Pons (tissue), 1 donor: ENCODE data around the gene GSPT1.

ENCODE experiments used
- DNase-seq: peaks from one replicate; pipeline ENCODE4 v3.0.0-alpha.2; 2016; ENCODE audit warnings: low spot score

GSPT1 gene

DNA sequence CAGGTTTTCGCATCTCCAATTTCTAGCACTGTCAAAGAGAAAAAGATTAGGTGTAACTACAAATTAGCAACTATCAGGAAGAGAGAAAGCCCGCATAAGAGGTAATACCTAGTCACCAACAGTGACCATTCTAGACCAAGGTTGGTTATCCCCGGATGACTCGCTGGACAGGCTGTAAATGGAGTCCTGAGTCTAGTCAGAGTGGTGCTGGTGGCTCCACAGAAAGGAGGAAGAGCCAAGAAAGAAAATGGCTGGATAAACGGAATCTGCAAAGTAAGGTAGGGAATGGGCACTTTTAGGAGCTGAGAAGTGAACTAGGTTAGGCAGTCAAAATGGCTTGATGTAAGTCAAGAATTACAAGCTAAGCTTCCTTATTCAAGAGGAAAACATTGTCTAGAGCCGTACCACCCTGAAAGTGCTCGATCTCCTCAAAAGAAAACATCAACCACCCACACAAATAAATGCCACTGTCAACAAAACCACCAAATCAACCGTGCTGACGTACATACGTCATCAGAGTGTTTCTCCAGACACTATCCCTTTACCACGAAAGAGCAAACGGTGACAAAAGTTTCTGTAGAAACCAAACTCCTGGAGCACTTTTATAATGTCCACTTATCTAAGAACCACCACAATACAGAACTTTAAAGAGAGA, 2.2 kb downstream of the GSPT1 start:
- peak; percentile 12 for DNase-seq

GRCh38 chr16:11909653-11910545, 5.9 kb downstream of the GSPT1 start:
- DNase-seq: no peak

DNA sequence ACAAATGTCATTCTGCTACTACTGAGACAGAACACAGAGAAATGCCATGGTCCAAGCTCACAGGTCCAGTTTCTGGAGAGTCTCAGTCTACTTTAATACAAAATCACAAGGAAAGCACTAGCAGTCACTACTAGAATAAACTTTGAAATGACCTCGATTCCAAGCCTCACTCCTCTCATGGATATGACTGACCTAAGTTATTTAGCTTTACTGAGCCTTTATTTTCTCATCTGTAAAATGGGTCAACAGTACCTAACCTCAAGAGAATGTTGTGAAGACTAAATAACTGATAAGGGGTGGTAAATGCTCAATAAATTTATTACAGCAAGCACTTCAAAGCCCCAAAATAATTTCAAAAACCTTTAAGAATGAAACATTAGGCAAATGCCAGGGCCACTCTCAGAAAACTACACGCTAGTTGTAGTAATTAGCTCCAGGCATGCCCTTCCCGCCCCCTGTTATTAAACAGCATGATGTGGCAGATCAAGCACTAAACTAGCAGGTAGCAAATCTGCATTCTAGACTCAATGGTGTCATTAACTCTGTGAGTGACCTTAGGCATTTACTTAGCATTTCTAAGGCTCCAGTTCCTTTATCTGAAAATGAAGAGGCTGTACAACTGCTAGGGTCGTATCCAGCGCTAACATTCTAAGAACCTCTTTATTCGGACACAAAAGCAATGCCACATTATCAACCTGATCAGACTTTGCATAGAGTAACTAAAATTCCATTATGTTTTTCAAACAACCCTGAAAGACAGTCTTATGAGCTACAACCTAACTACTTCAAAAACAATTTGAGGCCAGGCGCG, 8.4 kb downstream of the GSPT1 start:
- no peak for DNase-seq

- no peak for DNase-seq
Observed at GRCh38 chr16:11903906-11904305, 11.8 kb downstream of the GSPT1 start.

GRCh38 chr16:11901091-11901490, 14.7 kb downstream of the GSPT1 start:
- DNase-seq: no peak

DNA sequence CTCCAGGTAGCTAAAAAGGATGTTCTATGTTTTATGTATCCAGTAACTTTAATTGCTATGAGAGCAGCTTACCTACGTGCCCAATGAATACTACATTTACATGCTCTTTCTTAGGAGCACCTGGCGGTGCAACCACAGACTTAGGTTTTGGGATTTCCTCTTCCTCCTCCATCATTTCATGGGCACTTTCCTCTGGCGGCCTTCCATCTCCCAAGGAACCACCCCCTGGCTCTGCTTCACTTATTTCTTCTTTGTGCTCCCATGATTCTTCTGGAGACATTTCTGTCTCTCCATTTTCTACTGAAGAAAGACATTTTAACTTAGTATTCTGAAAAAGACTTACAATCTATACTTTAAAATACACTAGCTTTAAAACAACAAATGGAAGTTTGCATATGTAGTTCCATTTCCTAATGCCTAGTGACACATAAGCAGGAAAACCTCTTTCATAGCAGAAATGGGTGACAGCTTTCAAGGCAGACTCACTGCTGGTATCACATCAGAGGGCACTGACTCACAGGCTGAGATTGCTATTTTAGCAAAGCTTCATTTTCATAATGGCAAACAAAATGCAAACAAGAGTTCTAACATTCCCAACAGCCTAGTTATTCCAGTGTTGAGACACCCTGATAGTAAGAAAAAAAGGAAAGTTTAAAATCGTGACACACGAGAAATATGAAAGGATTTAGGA, 19.1 kb downstream of the GSPT1 start:
- DNase-seq: no peak

- DNase-seq: no peak
Observed at GRCh38 chr16:11893571-11893970, 22.2 kb downstream of the GSPT1 start.

GRCh38 chr16:11892761-11893160, 23.0 kb downstream of the GSPT1 start:
- DNase-seq: no peak

- no peak for DNase-seq
Observed at GRCh38 chr16:11890231-11890965, 25.4 kb downstream of the GSPT1 start.

- no peak for DNase-seq
Observed at GRCh38 chr16:11886881-11887280, 28.9 kb downstream of the GSPT1 start.

DNA sequence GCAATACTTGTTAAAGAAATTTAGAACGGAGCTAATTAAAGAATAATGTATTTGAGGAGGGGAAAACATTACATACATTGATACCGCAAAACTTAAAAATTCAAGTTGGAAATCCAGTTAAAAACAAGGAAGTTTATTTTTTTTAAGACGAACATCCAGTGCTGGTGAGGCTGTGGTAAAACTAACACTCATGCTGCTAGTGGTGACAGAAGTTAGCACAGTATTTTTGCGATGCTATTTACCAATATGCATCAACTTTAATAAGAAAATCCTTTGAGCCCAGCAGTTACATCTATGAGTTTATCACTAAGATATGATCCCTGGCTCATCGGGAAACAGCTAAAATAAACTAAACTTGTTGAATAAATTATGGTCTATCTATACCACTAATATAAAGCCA, 31.7 kb downstream of the GSPT1 start:
- no peak for DNase-seq

DNA sequence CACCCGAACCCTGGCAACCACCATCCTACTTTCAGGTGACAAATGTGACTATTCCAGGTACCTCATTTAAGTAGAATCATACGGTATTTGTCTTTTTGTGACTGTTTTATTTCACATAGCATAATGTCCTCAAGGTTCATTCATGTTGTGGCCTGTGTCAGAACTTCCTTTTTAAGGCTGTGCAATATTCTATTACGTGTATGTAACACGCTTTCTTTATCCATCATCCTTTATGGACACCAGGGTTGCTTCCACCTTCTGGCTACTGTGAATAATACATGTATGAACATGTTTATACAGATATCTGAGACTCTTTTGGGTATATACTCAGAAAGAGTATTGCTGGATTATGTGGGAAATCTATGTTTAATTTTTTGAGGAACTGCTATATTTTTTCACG, 35.7 kb downstream of the GSPT1 start:
- no peak for DNase-seq

DNA sequence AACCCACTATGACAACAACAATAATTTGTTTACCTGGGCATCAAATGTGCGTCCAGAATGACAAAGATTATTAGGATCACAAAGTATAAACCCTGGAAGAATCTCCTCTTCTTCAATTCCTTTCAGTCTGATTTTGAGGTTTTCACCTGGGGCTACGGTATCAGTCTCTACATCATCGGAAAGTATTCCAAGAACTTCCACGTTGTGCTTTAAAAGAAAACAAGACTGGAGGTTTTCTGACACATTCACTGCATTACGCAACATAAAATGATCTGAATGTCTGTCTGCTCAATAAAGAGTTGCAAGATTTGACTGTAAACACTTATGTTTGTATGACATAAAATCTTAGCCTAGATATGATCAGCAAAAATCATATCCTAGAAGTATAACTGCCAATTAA, 38.4 kb downstream of the GSPT1 start:
- DNase-seq: no peak

- no peak for DNase-seq
Observed at GRCh38 chr16:11876306-11876705, 39.5 kb downstream of the GSPT1 start.

DNA sequence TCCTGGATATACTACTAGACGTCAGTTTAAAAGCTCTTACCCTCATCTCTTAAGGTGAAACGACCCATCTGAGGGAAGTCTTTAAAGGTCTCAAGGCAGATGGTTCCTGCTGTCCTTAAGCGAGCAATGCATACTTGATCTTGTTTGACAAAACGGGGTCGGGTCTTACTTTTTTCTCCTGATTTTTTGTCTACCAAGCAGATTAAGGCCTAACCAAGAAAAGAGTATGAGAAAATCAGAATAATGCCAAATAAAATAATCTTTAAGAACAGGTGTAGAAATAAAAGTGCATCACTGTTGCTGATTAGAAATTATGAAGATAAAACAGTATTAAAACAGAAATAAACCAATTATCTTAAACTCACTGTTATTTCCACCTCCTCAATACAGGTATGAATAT, 40.0 kb downstream of the GSPT1 start:
- no peak for DNase-seq

GRCh38 chr16:11871193-11871592, 44.6 kb downstream of the GSPT1 start:
- no peak for DNase-seq

DNA sequence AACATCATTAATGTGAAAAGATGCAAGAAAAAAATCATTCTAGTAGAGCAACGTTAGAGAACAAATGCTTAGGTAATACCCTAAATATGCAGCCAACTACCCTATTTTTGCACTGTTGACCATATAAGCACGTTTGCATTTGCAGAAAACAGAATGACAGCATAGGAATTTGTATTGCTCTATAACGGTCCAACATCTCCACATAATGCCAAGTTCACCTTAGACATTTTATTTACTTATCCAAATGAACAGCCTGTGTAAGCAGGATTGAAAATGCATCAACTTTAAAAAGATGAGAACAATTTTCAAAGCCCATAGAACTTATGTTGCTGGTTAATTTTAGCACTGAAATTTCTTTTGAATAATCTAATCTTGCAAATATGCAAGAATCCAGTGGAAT, 45.4 kb downstream of the GSPT1 start:
- no peak for DNase-seq

- DNase-seq: no peak
Observed at GRCh38 chr16:11869353-11870228, 46.2 kb downstream of the GSPT1 start.

GRCh38 chr16:11868412-11868980, 47.3 kb downstream of the GSPT1 start:
- no peak for DNase-seq

GRCh38 chr16:11862489-11862888, 53.3 kb downstream of the GSPT1 start:
- no peak for DNase-seq
